ENCODE results near the gene CHRM1.

CHRM1 gene

DNA sequence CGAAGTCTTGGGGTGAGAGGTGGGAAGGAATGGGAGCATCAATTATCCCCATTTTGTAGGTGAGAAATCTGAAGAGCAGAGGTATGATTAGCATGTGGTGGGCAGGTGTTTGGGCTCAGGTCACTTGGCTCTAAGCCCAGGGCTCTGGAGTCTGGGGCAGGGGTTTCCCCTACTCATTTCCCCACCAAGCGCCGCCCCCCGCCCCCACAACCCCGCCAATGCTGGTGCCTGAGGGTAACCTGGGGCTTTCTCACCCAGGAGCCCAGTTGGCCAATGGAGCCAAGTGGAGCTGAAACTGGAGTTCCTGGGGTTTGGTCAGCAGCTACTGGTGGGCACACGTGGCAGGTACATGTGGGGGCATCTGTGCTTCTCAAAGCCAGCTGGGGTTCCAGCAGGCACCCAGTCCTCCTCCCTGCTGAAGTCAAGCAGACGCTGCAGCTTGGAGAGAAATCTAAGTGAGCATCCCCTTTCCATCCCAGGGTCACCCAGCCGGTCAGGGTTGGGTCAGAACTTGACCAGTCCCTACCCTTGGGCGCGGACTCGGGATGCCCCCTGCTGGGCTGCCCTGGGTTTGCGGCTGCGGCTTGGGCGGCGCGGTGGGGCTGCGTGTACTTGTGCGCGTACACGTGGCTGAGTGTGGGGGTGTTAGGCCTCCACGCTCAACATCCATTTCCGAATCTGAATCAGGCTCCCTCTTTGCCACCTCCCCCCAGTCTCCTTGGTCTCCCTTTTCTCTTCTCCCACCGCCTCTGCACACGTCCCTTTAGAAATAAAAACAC, 1.7 kb upstream of the CHRM1 start:
- Histone ChIP-seq H3K4me3 (ENCODE audit: low read depth in 1 of 2, low read length in 2 of 2) (no peak overlapping the region), H3K79me2 (ENCODE audit: insufficient read depth, low read length) (no peaks in the 10 kb centered on the region), H3K27ac (ENCODE audit: low read length) (no peak overlapping the region), H3K36me3 (ENCODE audit: insufficient read depth, low read length) (no peaks in the 10 kb centered on the region), H3K4me1 (ENCODE audit: insufficient read depth, low read length) (no peaks in the 10 kb centered on the region), H3K9me3 (ENCODE audit: insufficient read depth, low read length, severe bottlenecking) (no peaks in the 10 kb centered on the region), H2AFZ (ENCODE audit: low read depth, low read length) (no peak overlapping the region), H3K27me3 (ENCODE audit: insufficient read depth, low read length, poor library complexity) (no peaks in the 10 kb centered on the region), H3K9ac (ENCODE audit: low read depth, low read length) (no peak overlapping the region), H3K4me2 (ENCODE audit: insufficient read depth, low read length) (no peak overlapping the region), H4K20me1 (ENCODE audit: insufficient read depth, low read length) (peaks cover 5% of the 10 kb centered on the region; the same call in 1 of the 2 replicates)
- ATAC-seq (ENCODE audit: insufficient read depth, low read depth) (no peak), DNase-seq (no peak)
- no peak for TF ChIP-seq EZH2 (IDR thresholded peaks at IDR 0.05; ENCODE audit: borderline replicate concordance, low read depth, low read length, severe bottlenecking)
- TF ChIP-seq, protein P1, sequence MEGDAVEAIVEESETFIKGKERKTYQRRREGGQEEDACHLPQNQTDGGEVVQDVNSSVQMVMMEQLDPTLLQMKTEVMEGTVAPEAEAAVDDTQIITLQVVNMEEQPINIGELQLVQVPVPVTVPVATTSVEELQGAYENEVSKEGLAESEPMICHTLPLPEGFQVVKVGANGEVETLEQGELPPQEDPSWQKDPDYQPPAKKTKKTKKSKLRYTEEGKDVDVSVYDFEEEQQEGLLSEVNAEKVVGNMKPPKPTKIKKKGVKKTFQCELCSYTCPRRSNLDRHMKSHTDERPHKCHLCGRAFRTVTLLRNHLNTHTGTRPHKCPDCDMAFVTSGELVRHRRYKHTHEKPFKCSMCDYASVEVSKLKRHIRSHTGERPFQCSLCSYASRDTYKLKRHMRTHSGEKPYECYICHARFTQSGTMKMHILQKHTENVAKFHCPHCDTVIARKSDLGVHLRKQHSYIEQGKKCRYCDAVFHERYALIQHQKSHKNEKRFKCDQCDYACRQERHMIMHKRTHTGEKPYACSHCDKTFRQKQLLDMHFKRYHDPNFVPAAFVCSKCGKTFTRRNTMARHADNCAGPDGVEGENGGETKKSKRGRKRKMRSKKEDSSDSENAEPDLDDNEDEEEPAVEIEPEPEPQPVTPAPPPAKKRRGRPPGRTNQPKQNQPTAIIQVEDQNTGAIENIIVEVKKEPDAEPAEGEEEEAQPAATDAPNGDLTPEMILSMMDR (IDR thresholded peaks at IDR 0.05; ENCODE audit: borderline replicate concordance, extremely low read depth, low read length, poor library complexity, severe bottlenecking): peak; percentile 44

DNA sequence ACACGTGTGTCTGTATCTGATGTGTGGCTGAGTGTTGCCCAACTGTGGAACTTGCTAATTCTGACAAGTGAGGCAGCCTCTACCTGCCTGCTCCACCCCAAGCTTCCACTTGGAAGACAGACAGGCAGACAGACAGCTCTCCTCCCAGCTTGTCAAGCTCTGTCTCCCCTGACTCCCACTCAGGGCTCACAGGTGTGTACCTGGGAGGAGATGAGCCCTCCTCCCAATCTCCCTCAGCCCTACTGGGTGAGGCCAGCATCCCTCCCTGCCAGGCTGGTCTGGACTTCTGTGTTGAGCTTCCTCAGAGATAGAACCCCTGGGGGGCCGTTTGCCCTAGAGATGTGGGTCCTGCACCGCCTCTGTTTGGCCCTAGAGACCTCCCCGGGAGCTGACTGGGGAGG, 1.0 kb upstream of the CHRM1 start:
- ATAC-seq (ENCODE audit: insufficient read depth, low read depth) (no peak), DNase-seq (no peak)
- Histone ChIP-seq H3K4me2 (ENCODE audit: insufficient read depth, low read length) (no peak overlapping the region), H3K4me3 (ENCODE audit: low read depth in 1 of 2, low read length in 2 of 2) (no peak overlapping the region), H3K79me2 (ENCODE audit: insufficient read depth, low read length) (no peaks in the 10 kb centered on the region), H3K27me3 (ENCODE audit: insufficient read depth, low read length, poor library complexity) (no peaks in the 10 kb centered on the region), H2AFZ (ENCODE audit: low read depth, low read length) (no peak overlapping the region), H3K4me1 (ENCODE audit: insufficient read depth, low read length) (no peaks in the 10 kb centered on the region), H3K9ac (ENCODE audit: low read depth, low read length) (no peak overlapping the region), H3K36me3 (ENCODE audit: insufficient read depth, low read length) (no peaks in the 10 kb centered on the region), H4K20me1 (ENCODE audit: insufficient read depth, low read length) (peaks cover 5% of the 10 kb centered on the region; the same call in 1 of the 2 replicates), H3K9me3 (ENCODE audit: insufficient read depth, low read length, severe bottlenecking) (no peaks in the 10 kb centered on the region), H3K27ac (ENCODE audit: low read length) (no peak overlapping the region)
- TF ChIP-seq EZH2 (IDR thresholded peaks at IDR 0.05; ENCODE audit: borderline replicate concordance, low read depth, low read length, severe bottlenecking): no peak
- TF ChIP-seq, protein P1 (IDR thresholded peaks at IDR 0.05; ENCODE audit: borderline replicate concordance, extremely low read depth, low read length, poor library complexity, severe bottlenecking): no peak

DNA sequence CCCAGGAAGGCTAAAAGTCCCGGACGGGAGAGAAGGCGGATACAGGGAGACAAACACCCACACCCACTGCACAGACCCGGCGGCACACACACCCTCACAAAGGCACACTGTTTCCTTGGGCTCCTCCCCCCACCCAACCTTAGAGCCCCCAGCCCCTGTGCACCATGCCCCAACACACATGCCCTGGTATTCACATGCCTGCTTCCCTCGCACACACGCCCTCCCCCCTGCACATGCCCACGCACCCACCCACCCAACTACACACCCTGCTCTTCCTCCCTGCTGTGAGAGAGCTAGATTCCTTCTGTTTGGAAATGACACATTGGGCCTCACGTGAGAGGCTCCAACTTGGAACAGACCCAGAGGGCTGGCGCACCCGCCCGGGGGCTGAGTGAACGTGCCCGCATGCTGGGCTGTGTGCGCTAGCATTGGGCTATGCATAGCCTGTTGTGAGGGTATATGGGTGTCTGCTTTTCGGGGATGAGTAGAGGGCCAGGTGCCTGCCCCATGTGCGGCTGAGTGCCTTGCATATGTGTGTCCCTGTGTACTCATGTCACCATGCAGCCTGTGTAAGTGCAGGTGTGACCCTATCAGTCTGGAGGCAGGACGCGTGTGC, 518 bp upstream of the CHRM1 start:
- Histone ChIP-seq H3K9ac (ENCODE audit: low read depth, low read length) (no peak overlapping the region), H3K9me3 (ENCODE audit: insufficient read depth, low read length, severe bottlenecking) (no peaks in the 10 kb centered on the region), H4K20me1 (ENCODE audit: insufficient read depth, low read length) (peaks cover 5% of the 10 kb centered on the region; the same call in 1 of the 2 replicates), H3K27ac (ENCODE audit: low read length) (no peak overlapping the region), H3K27me3 (ENCODE audit: insufficient read depth, low read length, poor library complexity) (no peaks in the 10 kb centered on the region), H3K4me3 (ENCODE audit: low read depth in 1 of 2, low read length in 2 of 2) (no peak overlapping the region), H3K4me2 (ENCODE audit: insufficient read depth, low read length) (no peak overlapping the region), H3K79me2 (ENCODE audit: insufficient read depth, low read length) (no peaks in the 10 kb centered on the region), H3K36me3 (ENCODE audit: insufficient read depth, low read length) (no peaks in the 10 kb centered on the region), H2AFZ (ENCODE audit: low read depth, low read length) (no peak overlapping the region), H3K4me1 (ENCODE audit: insufficient read depth, low read length) (no peaks in the 10 kb centered on the region)
- no peak for DNase-seq
- TF ChIP-seq, protein P1 (IDR thresholded peaks at IDR 0.05; ENCODE audit: borderline replicate concordance, extremely low read depth, low read length, poor library complexity, severe bottlenecking): no peak
- TF ChIP-seq EZH2 (IDR thresholded peaks at IDR 0.05; ENCODE audit: borderline replicate concordance, low read depth, low read length, severe bottlenecking): no peak
- ATAC-seq (ENCODE audit: insufficient read depth, low read depth): no peak

All from DND-41 (cell line).